Stomach (tissue), 9 donors: Measurements from ENCODE around the gene BEST1. TPM values are rescaled to one million over a fixed set of nuclear protein-coding genes. Genes with fewer than 3 reads are reported as not detected.

Source experiments
- DNase-seq, 2 donors: peaks; one replicate each; pipeline versions ENCODE4 v3.0.0 to v3.0.0-alpha.2; 2013 to 2019
- H3K27ac ChIP-seq, 5 donors: fragments of 200-600 bp in 4 of 5; sonication (generic) in 4 of 5; one replicate each; pipeline ENCODE4 v1.5.1; 2013 to 2019; ENCODE audit warnings: mild to moderate bottlenecking in 1 of 5, moderate library complexity in 1 of 5
- H3K27me3 ChIP-seq, 3 donors: fragments of 200-600 bp; sonication (generic); one replicate each; pipeline ENCODE4 v1.5.1; 2017 to 2019; ENCODE audit warnings: mixed run types in 1 of 3
- H3K36me3 ChIP-seq, 4 donors: fragments of 200-600 bp; sonication (generic); 1 replicate in 3 of 4; 2 replicates in 1 of 4; pipeline ENCODE4 v1.5.1; 2016 to 2019
- H3K4me1 ChIP-seq, 4 donors: fragments of 200-600 bp; sonication (generic); one replicate each; pipeline ENCODE4 v1.5.1; 2016 to 2019
- H3K4me3 ChIP-seq, 4 donors: fragments of 200-600 bp; sonication (generic) in 3 of 4; one replicate each; pipeline ENCODE4 v1.5.1; 2016 to 2019; ENCODE audit warnings: mild to moderate bottlenecking in 1 of 4
- H3K9me3 ChIP-seq, 4 donors: fragments of 200-600 bp; sonication (generic); one replicate each; pipeline ENCODE4 v1.5.1; 2016 to 2019
- CTCF ChIP-seq, 7 experiments: fragments of 450-650 bp in 4 of 7; fragments of 200-600 bp in 3 of 7; sonication (generic) in 3 of 7; IDR thresholded peaks; one replicate each; pipeline ENCODE4 v1.5.1; 2016 to 2019; ENCODE audit warnings: antibody characterized with exemption in 7 of 7, control low read depth in 2 of 7, mild to moderate bottlenecking in 1 of 7
- EP300 ChIP-seq: sonication (generic); formaldehyde crosslinking; IDR thresholded peaks from one replicate; pipeline ENCODE4 v1.6.1; 2017; ENCODE audit warnings: antibody characterized with exemption
- POLR2A ChIP-seq, 4 donors: fragments of 450-650 bp; IDR thresholded peaks; one replicate each; pipeline ENCODE4 v1.6.1; 2016; ENCODE audit warnings: antibody characterized with exemption in 4 of 4, control low read depth in 2 of 4, mild to moderate bottlenecking in 1 of 4, moderate library complexity in 1 of 4
- POLR2AphosphoS5 ChIP-seq, 3 donors: sonication (generic); formaldehyde crosslinking; IDR thresholded peaks; one replicate each; pipeline ENCODE4 v1.6.1; 2016; ENCODE audit warnings: antibody characterized with exemption in 3 of 3
- WGBS, 5 donors: extraction: QIAGEN DNeasy Blood & Tissue Kit in 3 of 5; methylation state at CpG; one replicate each; pipeline versions ENCODE4 v1.1.5 to v1.1.7; 2013 to 2018; 5-methylcytosine and 5-hydroxymethylcytosine counted together
- intact Hi-C: fragments of 100-400 bp; cut with DNase I; formaldehyde crosslinking; loops from one replicate; pipeline ENCODE4 v1.15.1; 2023; ENCODE audit warnings: low total_unique reads
- polyA plus RNA-seq, 3 donors: library from polyadenylated mRNA; stranded (reverse); fragments of 200-250 nt; gene quantifications; one replicate each; pipeline ENCODE4 v1.2.3, GENCODE V29; 2013
- total RNA-seq, 5 donors: library from RNA; depleted of rRNA; stranded (reverse); fragments of >200 nt; gene quantifications; one replicate each; pipeline versions ENCODE4 v1.1.0 to v1.2.3, GENCODE V29; 2014 to 2016
- donor health status: healthy with polysubstance abuse.
- donor health status: Bipolar disorder and iron deficiency.
- donor health status: healthy.

Gene BEST1
- total and polyA plus RNA-seq, 8 donors = 1.2 to 27.4 (median 3.7) TPM; not detected in 1

- H3K9me3 ChIP-seq = peaks cover 0 to 5% (median 0%) of the 10 kb centered on the region in 4 donors
- intact Hi-C loops = no loop called here
Measured at GRCh38 chr11:61985869-61986268, 35.7 kb downstream of the BEST1 start.

GRCh38 chr11:61994981-61995380, 44.8 kb downstream of the BEST1 start:
- H3K4me3 ChIP-seq = no peak overlapping the region
- H3K36me3 ChIP-seq = peaks cover 0 to 8% (median 0%) of the 10 kb centered on the region in 4 donors
- 69 to 87% (median 84%) methylated on average over 3 of the region's 3 CpGs for WGBS, 5 donors
- peaks cover 0 to 15% (median 5%) of the 10 kb centered on the region in 4 donors for H3K9me3 ChIP-seq
- H3K27me3 ChIP-seq = no peaks in the 10 kb centered on the region
- H3K4me1 ChIP-seq = no peaks in the 10 kb centered on the region
- DNase-seq = no peak
- TF ChIP-seq EP300 = no peak
- no peak overlapping the region for H3K27ac ChIP-seq
- intact Hi-C loops = no loop called here

More at GRCh38 chr11:61985869-61986268, 35.7 kb downstream of the BEST1 start:
- peak overlapping the region; percentile 27 to 53 (median 40) for H3K27ac ChIP-seq
- peaks cover 6 to 20% (median 11%) of the 10 kb centered on the region in 4 donors for H3K4me1 ChIP-seq
- no peaks in the 10 kb centered on the region for H3K36me3 ChIP-seq
- TF ChIP-seq EP300 (no peak), CTCF (IDR thresholded peaks at IDR 0.05) (no peak), POLR2AphosphoS5 (IDR thresholded peaks at IDR 0.05) (peak in 2 of 3 donors; percentile 72 to 86)
- 36 to 67% (median 49%) methylated on average over 5 of the region's 5 CpGs for WGBS, 5 donors
- peak; percentile 65 to 83 for DNase-seq
- no peak overlapping the region for H3K4me3 ChIP-seq
- H3K27me3 ChIP-seq = no peaks in the 10 kb centered on the region

- Histone ChIP-seq H3K4me3 (no peak overlapping the region), H3K27me3 (no peaks in the 10 kb centered on the region), H3K36me3 (peaks cover 0 to 8% (median 0%) of the 10 kb centered on the region in 4 donors), H3K27ac (no peak overlapping the region), H3K9me3 (peaks cover 0 to 16% (median 5%) of the 10 kb centered on the region in 4 donors), H3K4me1 (peaks cover 0 to 8% (median 2%) of the 10 kb centered on the region in 4 donors)
- DNase-seq = no peak
- intact Hi-C loops = no loop called here
- WGBS, 5 donors = 92 to 98% (median 97%) methylated on average over 4 of the region's 4 CpGs
- no peak for TF ChIP-seq POLR2AphosphoS5 (IDR thresholded peaks at IDR 0.05)
- no peak for TF ChIP-seq CTCF (IDR thresholded peaks at IDR 0.05)
- TF ChIP-seq POLR2A (IDR thresholded peaks at IDR 0.05) = no peak
- no peak for TF ChIP-seq EP300
Measured at GRCh38 chr11:61996933-61997332, 46.8 kb downstream of the BEST1 start.

GRCh38 chr11:61999141-61999975, 49.2 kb downstream of the BEST1 start:
- 94 to 96% (median 95%) methylated on average over 7 of the region's 7 CpGs for WGBS, 5 donors

More at GRCh38 chr11:61999141-61999975, 49.2 kb downstream of the BEST1 start:
- no peak overlapping the region for H3K27ac ChIP-seq
- DNase-seq = no peak
- no peaks in the 10 kb centered on the region for H3K27me3 ChIP-seq
- H3K36me3 ChIP-seq = peaks cover 0 to 8% (median 0%) of the 10 kb centered on the region in 4 donors
- intact Hi-C loops = no loop called here
- peaks cover 0 to 16% (median 5%) of the 10 kb centered on the region in 4 donors for H3K9me3 ChIP-seq
- no peak overlapping the region for H3K4me3 ChIP-seq
- TF ChIP-seq EP300 (no peak), CTCF (IDR thresholded peaks at IDR 0.05) (no peak), POLR2AphosphoS5 (IDR thresholded peaks at IDR 0.05) (no peak), POLR2A (IDR thresholded peaks at IDR 0.05) (no peak)
- peaks cover 0 to 10% (median 2%) of the 10 kb centered on the region in 4 donors for H3K4me1 ChIP-seq
